IPS DF 6.9 (cell line): ENCODE data around the gene SIRPA.

ENCODE experiments used
- DNase-seq: peaks from one replicate; pipeline ENCODE4 v3.0.0-alpha.2; 2013; ENCODE audit warnings: low read depth, low spot score
- H3K27ac ChIP-seq: one replicate; pipeline ENCODE4 v1.5.1; 2013; ENCODE audit warnings: low read length, control low read depth
- H3K27me3 ChIP-seq: 2 replicates; pipeline ENCODE4 v1.6.1; 2013; ENCODE audit warnings: mild to moderate bottlenecking, low read length; ENCODE audit not compliant: control insufficient read depth, insufficient read depth
- H3K36me3 ChIP-seq: 2 replicates; pipeline ENCODE4 v1.6.1; 2013; ENCODE audit warnings: low read length; ENCODE audit not compliant: control insufficient read depth, insufficient read depth
- H3K4me1 ChIP-seq: 2 replicates; pipeline ENCODE4 v1.6.1; 2013; ENCODE audit warnings: low read length; ENCODE audit not compliant: control insufficient read depth, insufficient read depth
- H3K4me3 ChIP-seq: 2 replicates; pipeline ENCODE4 v1.5.1; 2013; ENCODE audit warnings: mild to moderate bottlenecking, low read length
- H3K9me3 ChIP-seq: 2 replicates; pipeline ENCODE4 v1.6.1; 2013; ENCODE audit warnings: low read length, inconsistent platforms; ENCODE audit not compliant: control insufficient read depth, insufficient read depth
- WGBS: extraction: QIAGEN DNeasy Blood & Tissue Kit; methylation state at CpG from one replicate; pipeline ENCODE4 v1.1.7; 2013; ENCODE audit warnings: mixed read lengths, missing lambda C conversion rate; ENCODE audit not compliant: insufficient read length, insufficient coverage; 5-methylcytosine and 5-hydroxymethylcytosine counted together

Gene SIRPA

DNA sequence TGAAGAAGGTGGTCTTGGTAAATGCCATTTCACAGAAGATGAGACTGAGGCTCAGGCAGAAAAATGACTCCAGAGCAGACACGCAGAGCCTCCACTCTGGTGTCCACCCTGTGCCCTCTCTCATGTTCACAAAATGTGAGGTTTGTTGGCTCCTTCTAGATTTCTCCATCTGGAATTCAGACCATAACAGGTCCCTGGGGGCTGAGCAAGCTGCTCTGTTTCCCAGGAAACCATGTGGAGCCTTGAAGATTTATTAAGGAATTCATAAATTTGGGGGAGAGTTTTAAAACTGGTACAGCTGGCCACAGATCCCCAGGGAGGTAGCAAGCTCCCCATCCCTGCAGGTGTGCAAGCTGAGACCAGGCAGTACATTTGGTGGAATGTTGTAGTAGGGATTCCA, 38.8 kb upstream of the SIRPA start:
- no peaks in the 10 kb centered on the region for H3K36me3 ChIP-seq
- H3K4me1 ChIP-seq, result peaks cover 2% of the 10 kb centered on the region; the same call in 1 of the 2 replicates
- H3K4me3 ChIP-seq, result no peak overlapping the region
- H3K27me3 ChIP-seq, result no peaks in the 10 kb centered on the region
- no peak for DNase-seq
- no peaks in the 10 kb centered on the region for H3K9me3 ChIP-seq
- no peak overlapping the region for H3K27ac ChIP-seq
- WGBS, result no CpG with 5 or more reads among the region's 1 CpG

GRCh38 chr20:1857466-1857865, 37.7 kb upstream of the SIRPA start:
- no peaks in the 10 kb centered on the region for H3K9me3 ChIP-seq
- WGBS, result no CpG with 5 or more reads among the region's 4 CpGs
- no peaks in the 10 kb centered on the region for H3K36me3 ChIP-seq
- H3K4me1 ChIP-seq, result peaks cover 2% of the 10 kb centered on the region; the same call in 1 of the 2 replicates
- H3K27ac ChIP-seq, result no peak overlapping the region
- H3K4me3 ChIP-seq, result no peak overlapping the region
- DNase-seq, result no peak
- H3K27me3 ChIP-seq, result no peaks in the 10 kb centered on the region

DNA sequence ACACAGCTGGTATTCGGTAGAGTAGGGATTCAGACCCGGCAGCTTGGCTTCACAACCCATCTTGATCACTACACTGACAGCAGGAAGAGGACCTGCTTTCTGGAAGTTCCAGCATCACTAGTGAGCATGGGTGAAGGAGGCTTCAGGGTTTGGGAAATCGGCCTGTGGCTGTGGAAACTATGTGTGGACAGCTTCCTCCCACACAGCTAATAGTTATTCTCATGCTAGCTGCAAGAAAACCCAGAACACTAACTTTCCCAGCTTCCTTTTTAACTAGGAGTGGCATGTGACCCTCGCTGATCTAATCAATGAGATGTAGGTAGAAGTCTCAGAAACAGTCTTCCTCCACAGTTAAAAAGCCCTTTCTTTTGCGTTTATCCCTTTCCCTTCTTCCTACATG, 36.3 kb upstream of the SIRPA start:
- no peaks in the 10 kb centered on the region for H3K27me3 ChIP-seq
- WGBS, result no CpG with 5 or more reads among the region's 5 CpGs

GRCh38 chr20:1860446-1860845, 34.8 kb upstream of the SIRPA start:
- Histone ChIP-seq H3K4me1 (no peaks in the 10 kb centered on the region; the same call in 1 of the 2 replicates), H3K4me3 (no peak overlapping the region), H3K36me3 (no peaks in the 10 kb centered on the region), H3K9me3 (no peaks in the 10 kb centered on the region), H3K27ac (no peak overlapping the region), H3K27me3 (no peaks in the 10 kb centered on the region)
- DNase-seq, result no peak
- WGBS, result no CpG with 5 or more reads among the region's 4 CpGs

More for the DNA sequence above, 36.3 kb upstream of the SIRPA start:
- no peak for DNase-seq
- Histone ChIP-seq H3K36me3 (no peaks in the 10 kb centered on the region), H3K4me1 (no peaks in the 10 kb centered on the region; the same call in 1 of the 2 replicates), H3K9me3 (no peaks in the 10 kb centered on the region), H3K4me3 (no peak overlapping the region), H3K27ac (no peak overlapping the region)

- no peaks in the 10 kb centered on the region for H3K9me3 ChIP-seq
- H3K36me3 ChIP-seq, result no peaks in the 10 kb centered on the region
- H3K27me3 ChIP-seq, result no peaks in the 10 kb centered on the region
- DNase-seq, result no peak
- H3K27ac ChIP-seq, result no peak overlapping the region
- H3K4me3 ChIP-seq, result no peak overlapping the region
- 100% methylated on average over 1 of the region's 13 CpGs for WGBS
- H3K4me1 ChIP-seq, result no peaks in the 10 kb centered on the region; the same call in 1 of the 2 replicates
Observed at GRCh38 chr20:1861347-1861976, 33.7 kb upstream of the SIRPA start.

GRCh38 chr20:1861996-1862662, 33.1 kb upstream of the SIRPA start:
- no CpG with 5 or more reads among the region's 8 CpGs for WGBS
- no peak for DNase-seq
- Histone ChIP-seq H3K27ac (no peak overlapping the region), H3K36me3 (no peaks in the 10 kb centered on the region), H3K27me3 (no peaks in the 10 kb centered on the region), H3K4me1 (no peaks in the 10 kb centered on the region; the same call in 1 of the 2 replicates), H3K4me3 (no peak overlapping the region), H3K9me3 (no peaks in the 10 kb centered on the region)

- Histone ChIP-seq H3K36me3 (no peaks in the 10 kb centered on the region), H3K9me3 (no peaks in the 10 kb centered on the region), H3K4me3 (no peak overlapping the region), H3K27ac (no peak overlapping the region), H3K27me3 (no peaks in the 10 kb centered on the region), H3K4me1 (no peaks in the 10 kb centered on the region)
- DNase-seq, result no peak
- WGBS, result no CpG with 5 or more reads among the region's 4 CpGs
Observed at GRCh38 chr20:1862663-1863053, 32.5 kb upstream of the SIRPA start.

DNA sequence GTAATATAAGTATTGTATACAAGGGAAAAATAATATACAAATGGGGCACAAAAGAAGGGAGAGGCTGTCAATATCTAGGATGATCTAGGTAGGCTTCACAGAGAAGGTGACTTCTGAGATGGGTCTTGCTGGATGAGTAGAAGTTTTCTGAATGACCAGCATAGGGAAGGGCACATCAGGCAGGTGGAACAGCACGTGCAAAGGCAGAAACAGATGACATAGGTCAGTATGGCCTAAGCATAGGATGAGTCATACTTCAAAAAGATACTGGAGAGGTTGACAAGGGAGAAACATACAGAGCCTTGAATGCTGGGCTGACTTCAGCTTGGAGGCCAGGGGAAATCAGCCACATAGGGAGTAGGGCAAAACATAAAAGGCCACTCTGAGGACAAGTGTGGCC, 31.9 kb upstream of the SIRPA start:
- Histone ChIP-seq H3K36me3 (no peaks in the 10 kb centered on the region), H3K27me3 (no peaks in the 10 kb centered on the region), H3K4me1 (no peaks in the 10 kb centered on the region), H3K4me3 (no peak overlapping the region), H3K9me3 (no peaks in the 10 kb centered on the region), H3K27ac (no peak overlapping the region)
- no peak for DNase-seq
- no CpG with 5 or more reads among the region's 1 CpG for WGBS

- no peak overlapping the region for H3K4me3 ChIP-seq
- H3K36me3 ChIP-seq, result no peaks in the 10 kb centered on the region
- H3K27me3 ChIP-seq, result no peaks in the 10 kb centered on the region
- DNase-seq, result no peak
- H3K4me1 ChIP-seq, result no peaks in the 10 kb centered on the region
- H3K9me3 ChIP-seq, result no peaks in the 10 kb centered on the region
- WGBS, result no CpG with 5 or more reads among the region's 3 CpGs
- H3K27ac ChIP-seq, result no peak overlapping the region
Observed at GRCh38 chr20:1866834-1867233, 28.4 kb upstream of the SIRPA start.

GRCh38 chr20:1867495-1868260, 27.5 kb upstream of the SIRPA start:
- Histone ChIP-seq H3K4me1 (no peaks in the 10 kb centered on the region), H3K4me3 (no peak overlapping the region), H3K9me3 (no peaks in the 10 kb centered on the region), H3K27me3 (no peaks in the 10 kb centered on the region), H3K36me3 (no peaks in the 10 kb centered on the region), H3K27ac (no peak overlapping the region)
- WGBS, result no CpG with 5 or more reads among the region's 3 CpGs
- no peak for DNase-seq
